T-cell (primary cell): ENCODE results near the gene MFSD6L. TPM values are rescaled to one million over a fixed set of nuclear protein-coding genes. Genes with fewer than 3 reads are reported as not detected.
A peak's percentile ranks its signal among the peaks of the same experiment; 100 is the strongest.

Source experiments
- ATAC-seq, 4 experiments: fragments of 200-7000 bp in 3 of 4; fragments of 150-1000 bp in 1 of 4; cut with Tn5 transposase; replicated peaks in 1 of 4; 1 replicate in 3 of 4; 2 replicates in 1 of 4; pipeline ENCODE4 v1.10.0; 2021; ENCODE audit warnings: moderate library complexity in 3 of 4, mild to moderate bottlenecking in 2 of 4, moderate number of reproducible peaks in 1 of 4
- CTCF ChIA-PET, 2 donors: fragments of 300-600 bp; sonication (Branson Sonifier 250); formaldehyde crosslinking; loops; one replicate each; lab custom pipeline; 2022; ENCODE audit warnings: antibody characterized with exemption in 2 of 2; lab: Charles Lee
- POLR2A ChIA-PET, 2 donors: fragments of 300-600 bp; sonication (Branson Sonifier 250); formaldehyde crosslinking; loops; one replicate each; lab custom pipeline; 2022; ENCODE audit warnings: antibody characterized with exemption in 2 of 2; lab: Charles Lee
- DNase-seq, 35 experiments: peaks; one replicate each; pipeline versions ENCODE4 v3.0.0 to v3.0.0-alpha.2; 2013 to 2023
- H3K27ac ChIP-seq: one replicate; pipeline ENCODE4 v1.5.1; 2013; ENCODE audit warnings: low read length
- H3K27me3 ChIP-seq, 2 experiments: replicated peaks in 1 of 2; 1 replicate in 1 of 2; 2 replicates in 1 of 2; pipeline versions ENCODE4 v1.6.1 to v1.7.0; 2013; ENCODE audit warnings: low read length in 1 of 2, mixed read lengths in 1 of 2; ENCODE audit not compliant: control insufficient read depth in 2 of 2, insufficient read depth in 2 of 2; ENCODE audit errors: extremely low read depth in 1 of 2
- H3K36me3 ChIP-seq, 2 donors: 1 replicate in 1 of 2; 2 replicates in 1 of 2; pipeline versions ENCODE4 v1.6.1 to v1.7.0; 2013; ENCODE audit warnings: low read length in 1 of 2; ENCODE audit not compliant: control insufficient read depth in 2 of 2, insufficient read depth in 1 of 2; ENCODE audit errors: extremely low read depth in 1 of 2
- H3K4me1 ChIP-seq, 2 experiments: 1 replicate in 1 of 2; 2 replicates in 1 of 2; pipeline versions ENCODE4 v1.6.1 to v1.7.0; 2013; ENCODE audit warnings: low read length in 2 of 2, mixed read lengths in 1 of 2; ENCODE audit not compliant: insufficient read depth in 2 of 2, control insufficient read depth in 1 of 2; ENCODE audit errors: extremely low read depth in 1 of 2
- H3K4me3 ChIP-seq, 2 donors: 1 replicate in 1 of 2; 2 replicates in 1 of 2; pipeline versions ENCODE4 v1.5.1 to v1.7.0; 2013; ENCODE audit warnings: mild to moderate bottlenecking in 2 of 2, low read length in 1 of 2, moderate library complexity in 1 of 2; ENCODE audit not compliant: control insufficient read depth in 1 of 2; ENCODE audit errors: extremely low read depth in 1 of 2
- H3K9me3 ChIP-seq: 2 replicates; pipeline ENCODE4 v1.7.0; 2013
- H3K27ac Mint-ChIP-seq, 2 donors: one replicate each; pipeline ENCODE4 v1.8.0; 2020 to 2021; ENCODE audit warnings: mild to moderate bottlenecking in 2 of 2, mixed read lengths in 2 of 2
- H3K27me3 Mint-ChIP-seq, 2 donors: one replicate each; pipeline ENCODE4 v1.8.0; 2021 to 2022; ENCODE audit warnings: mixed read lengths in 2 of 2
- H3K36me3 Mint-ChIP-seq: one replicate; pipeline ENCODE4 v1.8.0; 2021; ENCODE audit warnings: mixed read lengths
- H3K4me1 Mint-ChIP-seq, 3 donors: one replicate each; pipeline ENCODE4 v1.8.0; 2020 to 2022; ENCODE audit warnings: mixed read lengths in 3 of 3, mild to moderate bottlenecking in 1 of 3
- H3K4me3 Mint-ChIP-seq, 3 donors: one replicate each; pipeline ENCODE4 v1.8.0; 2020 to 2022; ENCODE audit warnings: mild to moderate bottlenecking in 3 of 3, mixed read lengths in 3 of 3, moderate library complexity in 3 of 3
- H3K9me3 Mint-ChIP-seq, 3 donors: one replicate each; pipeline ENCODE4 v1.8.0; 2020 to 2022; ENCODE audit warnings: mixed read lengths in 3 of 3
- WGBS: methylation state at CpG from one replicate; pipeline ENCODE4 v1.1.5; 2013; ENCODE audit warnings: missing lambda C conversion rate; ENCODE audit not compliant: insufficient coverage; 5-methylcytosine and 5-hydroxymethylcytosine counted together
- total RNA-seq, 35 experiments: library from RNA in 6 of 35; stranded (reverse) in 6 of 35; fragments of 120-200 nt in 1 of 35; gene quantifications; one replicate each; pipeline versions ENCODE4 v1.2.1 to v1.2.4 and lab custom pipeline; 2013 to 2026

MFSD6L gene
- total RNA-seq, 5 donors from 2014 or later (not counting 1 experiment from before 2014, with no cell fraction given): 0.13 to 0.32 (median 0.20) TPM; not detected in 1

GRCh38 chr17:8762012-8762411 is 37.2 kb downstream of the MFSD6L start:
- Histone ChIP-seq H3K9me3 (no peaks in the 10 kb centered on the region), H3K27ac (no peak overlapping the region), H3K36me3 (no peaks in the 10 kb centered on the region), H3K27me3 (peaks cover 0 to 18% of the 10 kb centered on the region in 2 experiments), H3K4me3 (no peak overlapping the region), H3K4me1 (no peaks in the 10 kb centered on the region)
- Mint-ChIP-seq H3K4me3 (no peak overlapping the region), H3K27ac (no peak overlapping the region), H3K27me3 (peaks cover 4 to 8% of the 10 kb centered on the region in 2 donors), H3K4me1 (no peaks in the 10 kb centered on the region), H3K9me3 (peaks cover 0 to 4% (median 0%) of the 10 kb centered on the region in 3 donors), H3K36me3 (no peaks in the 10 kb centered on the region)
- CTCF ChIA-PET: no interaction called here
- POLR2A ChIA-PET: no interaction called here
- no peak for ATAC-seq
- no peak for DNase-seq
- 100% methylated on average over 3 of the region's 8 CpGs for WGBS

GRCh38 chr17:8758137-8758596 is 41.0 kb downstream of the MFSD6L start, which contains the start of gene SPDYE4:
Gene SPDYE4, minus strand, starts transcription at chr17:8758546. Its CDS starts 164 bp downstream, at chr17:8758382.
- H3K27ac ChIP-seq: no peak within 1 kb of the TSS
- Mint-ChIP-seq H3K27ac (no peak within 1 kb of the TSS), H3K36me3 (no peaks in the 10 kb centered on the region), H3K9me3 (peaks cover 0 to 4% (median 0%) of the 10 kb centered on the region in 3 donors), H3K4me1 (no peaks in the 10 kb centered on the region), H3K27me3 (peaks cover 22 to 23% of the 10 kb centered on the region in 2 donors), H3K4me3 (no peak within 1 kb of the TSS)
- H3K9me3 ChIP-seq: no peaks in the 10 kb centered on the region
- no peak for DNase-seq
- ChIA-PET POLR2A (no interaction called here), CTCF (no interaction called here)
- no peak within 1 kb of the TSS for H3K4me3 ChIP-seq
- ATAC-seq: no peak
- no peaks in the 10 kb centered on the region for H3K36me3 ChIP-seq
- H3K4me1 ChIP-seq: no peaks in the 10 kb centered on the region
- H3K27me3 ChIP-seq: peaks cover 0 to 34% of the 10 kb centered on the region in 2 experiments
- 77% methylated on average over 11 of the region's 15 CpGs for WGBS

- DNase-seq (no peak), ATAC-seq (no peak)
- Histone ChIP-seq H3K4me1 (no peaks in the 10 kb centered on the region), H3K4me3 (no peak overlapping the region), H3K9me3 (no peaks in the 10 kb centered on the region), H3K27ac (no peak overlapping the region), H3K27me3 (peaks cover 0 to 34% of the 10 kb centered on the region in 2 experiments), H3K36me3 (no peaks in the 10 kb centered on the region)
- H3K4me1 Mint-ChIP-seq: no peaks in the 10 kb centered on the region
- 98% methylated on average over 7 of the region's 13 CpGs for WGBS
- no peak overlapping the region for H3K4me3 Mint-ChIP-seq
- CTCF ChIA-PET: interaction anchor here in 1 of 2 donors (1.2 kb wide), 1 partner anchor 29 kb away, joined by 3 read pairs; no protein-coding TSS in a partner anchor
- no peak overlapping the region for H3K27ac Mint-ChIP-seq
- POLR2A ChIA-PET: interaction anchor here in 1 of 2 donors (0.6 kb wide), 1 partner anchor 118 kb away, joined by 3 read pairs; no protein-coding TSS in a partner anchor
- no peaks in the 10 kb centered on the region for H3K36me3 Mint-ChIP-seq
- peaks cover 22 to 23% of the 10 kb centered on the region in 2 donors for H3K27me3 Mint-ChIP-seq
- peaks cover 0 to 4% (median 0%) of the 10 kb centered on the region in 3 donors for H3K9me3 Mint-ChIP-seq
These were observed 42.0 kb downstream of the MFSD6L start for GRCh38 chr17:8757189-8757588.

GRCh38 chr17:8755590-8756255 is 43.4 kb downstream of the MFSD6L start:
- no peaks in the 10 kb centered on the region for H3K9me3 Mint-ChIP-seq
- H3K36me3 Mint-ChIP-seq: no peaks in the 10 kb centered on the region
- Histone ChIP-seq H3K27me3 (peaks cover 0 to 33% of the 10 kb centered on the region in 2 experiments), H3K4me1 (no peaks in the 10 kb centered on the region), H3K36me3 (no peaks in the 10 kb centered on the region), H3K27ac (no peak overlapping the region), H3K9me3 (no peaks in the 10 kb centered on the region), H3K4me3 (no peak overlapping the region)
- peaks cover 22 to 23% of the 10 kb centered on the region in 2 donors for H3K27me3 Mint-ChIP-seq
- 85% methylated on average over 12 of the region's 12 CpGs for WGBS
- POLR2A ChIA-PET: no interaction called here
- ATAC-seq (no peak), DNase-seq (no peak)
- H3K27ac Mint-ChIP-seq: no peak overlapping the region
- no peak overlapping the region for H3K4me3 Mint-ChIP-seq
- CTCF ChIA-PET: interaction anchor here in 1 of 2 donors (1.2 kb wide), 1 partner anchor 30 kb away, joined by 3 read pairs; no protein-coding TSS in a partner anchor
- H3K4me1 Mint-ChIP-seq: no peaks in the 10 kb centered on the region

- Histone ChIP-seq H3K4me3 (no peak overlapping the region), H3K4me1 (no peaks in the 10 kb centered on the region), H3K9me3 (no peaks in the 10 kb centered on the region), H3K36me3 (no peaks in the 10 kb centered on the region), H3K27ac (no peak overlapping the region), H3K27me3 (peaks cover 0 to 30% of the 10 kb centered on the region in 2 experiments)
- no peak overlapping the region for H3K4me3 Mint-ChIP-seq
- H3K27ac Mint-ChIP-seq: no peak overlapping the region
- H3K4me1 Mint-ChIP-seq: no peaks in the 10 kb centered on the region
- no peaks in the 10 kb centered on the region for H3K9me3 Mint-ChIP-seq
- DNase-seq (no peak), ATAC-seq (no peak)
- H3K27me3 Mint-ChIP-seq: peaks cover 22 to 23% of the 10 kb centered on the region in 2 donors
- ChIA-PET POLR2A (no interaction called here), CTCF (no interaction called here)
- no peaks in the 10 kb centered on the region for H3K36me3 Mint-ChIP-seq
- WGBS: 78% methylated on average over 5 of the region's 8 CpGs
These were observed 44.3 kb downstream of the MFSD6L start for GRCh38 chr17:8754890-8755289.

GRCh38 chr17:8753976-8754440 is 45.2 kb downstream of the MFSD6L start:
- H3K27ac Mint-ChIP-seq: no peak overlapping the region
- ATAC-seq: no peak
- WGBS: no CpG with 5 or more reads among the region's 1 CpG
- POLR2A ChIA-PET: no interaction called here
- CTCF ChIA-PET: interaction anchor here in 1 of 2 donors (0.5 to 1.3 kb wide), 2 partner anchors 32 to 88 kb away, joined by 3 read pairs; no protein-coding TSS in a partner anchor
- H3K27me3 ChIP-seq: peaks cover 0 to 30% of the 10 kb centered on the region in 2 experiments
- peak in 1 of 35 experiments; percentile 25 for DNase-seq
- H3K27ac ChIP-seq: no peak overlapping the region
- H3K9me3 ChIP-seq: no peaks in the 10 kb centered on the region
- no peaks in the 10 kb centered on the region for H3K4me1 ChIP-seq
- H3K4me3 ChIP-seq: no peak overlapping the region
- H3K4me3 Mint-ChIP-seq: no peak overlapping the region
- no peaks in the 10 kb centered on the region for H3K9me3 Mint-ChIP-seq
- H3K36me3 Mint-ChIP-seq: no peaks in the 10 kb centered on the region
- no peaks in the 10 kb centered on the region for H3K36me3 ChIP-seq
- peaks cover 22 to 23% of the 10 kb centered on the region in 2 donors for H3K27me3 Mint-ChIP-seq
- no peaks in the 10 kb centered on the region for H3K4me1 Mint-ChIP-seq
